Stimulated activated CD4-positive, alpha-beta T cell treated with anti-CD3 and anti-CD28 coated beads, TNF-alpha, amount 100 ng/mL, for 24 hours (primary cell): ENCODE data around the gene FES.
"Not testable (repeated sequence)": the region's sequence is repeated elsewhere in the genome, so short reads cannot be mapped to it uniquely, and the experiment has no call there.

ENCODE experiments used
- DNase-seq, 3 experiments: peaks; one replicate each; pipeline ENCODE4 v3.0.0-alpha.2; 2020; ENCODE audit warnings: low read depth in 3 of 3

FES gene

GRCh38 chr15:90860942-90861675 lies 23.2 kb upstream of the FES start:
- no peak for DNase-seq

DNA sequence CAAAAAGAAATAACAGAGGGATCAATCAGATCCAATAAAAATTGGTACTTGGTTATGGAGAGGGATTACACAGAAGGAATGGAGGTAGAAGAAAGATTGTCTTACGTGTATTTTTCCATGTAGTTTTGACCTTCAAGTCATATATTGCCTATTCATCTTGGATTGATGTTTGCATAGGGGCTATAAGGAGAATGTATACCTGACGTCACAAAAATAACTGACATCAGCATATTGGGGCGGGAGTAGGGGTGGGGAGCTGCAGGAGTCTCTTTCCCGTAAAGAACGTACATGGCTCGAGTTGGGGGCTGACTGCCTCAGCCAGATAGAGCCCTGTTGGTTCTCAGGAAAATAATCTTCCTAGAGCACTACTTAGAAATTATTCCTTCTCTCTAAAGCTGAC lies 21.8 kb upstream of the FES start:
- no peak for DNase-seq

DNA sequence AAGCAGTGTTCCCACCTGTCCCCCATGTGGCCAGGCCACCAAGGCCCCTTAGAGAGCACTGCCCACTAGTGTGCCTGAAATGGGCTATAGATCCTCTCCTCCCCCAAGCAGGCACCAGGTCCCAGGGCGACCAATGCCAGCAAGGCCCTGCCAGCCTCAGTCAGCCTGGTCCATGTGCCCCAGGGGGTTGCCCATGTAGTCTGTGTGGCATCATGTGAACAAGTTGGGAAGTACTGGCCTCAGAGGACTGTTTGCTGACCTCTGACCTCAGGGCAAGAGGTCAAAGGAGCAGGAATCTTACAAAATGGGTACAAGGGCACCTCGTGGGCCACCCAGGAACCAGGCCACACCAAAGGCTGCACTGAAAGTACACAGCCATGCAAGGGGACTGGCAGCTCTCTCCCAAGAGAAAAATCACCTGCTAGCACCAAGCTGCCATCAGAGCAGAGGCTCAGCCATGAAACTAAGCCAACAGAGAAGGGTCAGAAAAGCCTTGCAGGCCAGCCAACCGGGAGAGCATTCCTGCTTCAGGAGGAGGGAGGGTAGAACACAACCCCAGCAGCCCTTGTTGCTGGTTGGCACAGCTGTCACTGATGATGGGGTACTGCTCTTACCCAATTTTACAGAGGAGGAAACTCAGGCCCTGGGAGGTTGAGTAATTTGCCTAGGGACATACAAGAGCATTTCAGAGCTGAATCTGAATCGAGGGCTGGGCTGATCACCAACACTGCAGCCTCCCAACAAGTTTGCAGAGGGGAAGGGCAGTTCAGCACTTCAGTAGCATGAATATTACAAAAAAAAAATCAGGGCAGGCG lies 21.1 kb upstream of the FES start:
- no peak for DNase-seq

GRCh38 chr15:90863987-90864386 lies 20.3 kb upstream of the FES start:
- no peak for DNase-seq

DNA sequence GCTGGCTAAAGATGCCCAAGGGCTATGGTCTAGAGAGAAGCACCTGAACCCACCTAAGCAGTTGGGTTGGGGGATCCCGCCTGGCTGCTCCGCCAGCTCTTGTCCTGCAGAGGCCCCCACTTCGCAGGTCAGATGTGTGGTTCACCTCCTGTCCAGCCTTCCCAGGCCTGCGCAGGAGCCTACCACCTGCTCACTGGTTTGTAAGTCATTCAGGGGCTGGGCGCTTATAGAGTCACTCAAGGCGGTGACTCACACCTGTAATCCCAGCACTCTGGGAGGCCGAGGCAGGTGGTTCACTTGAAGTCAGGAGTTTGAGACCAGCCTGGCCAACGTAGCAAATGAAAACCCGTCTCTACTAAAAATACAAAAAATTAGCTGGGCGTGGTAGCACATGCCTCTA lies 19.8 kb upstream of the FES start:
- no peak for DNase-seq

GRCh38 chr15:90865702-90866101 lies 18.6 kb upstream of the FES start:
- no peak for DNase-seq

DNA sequence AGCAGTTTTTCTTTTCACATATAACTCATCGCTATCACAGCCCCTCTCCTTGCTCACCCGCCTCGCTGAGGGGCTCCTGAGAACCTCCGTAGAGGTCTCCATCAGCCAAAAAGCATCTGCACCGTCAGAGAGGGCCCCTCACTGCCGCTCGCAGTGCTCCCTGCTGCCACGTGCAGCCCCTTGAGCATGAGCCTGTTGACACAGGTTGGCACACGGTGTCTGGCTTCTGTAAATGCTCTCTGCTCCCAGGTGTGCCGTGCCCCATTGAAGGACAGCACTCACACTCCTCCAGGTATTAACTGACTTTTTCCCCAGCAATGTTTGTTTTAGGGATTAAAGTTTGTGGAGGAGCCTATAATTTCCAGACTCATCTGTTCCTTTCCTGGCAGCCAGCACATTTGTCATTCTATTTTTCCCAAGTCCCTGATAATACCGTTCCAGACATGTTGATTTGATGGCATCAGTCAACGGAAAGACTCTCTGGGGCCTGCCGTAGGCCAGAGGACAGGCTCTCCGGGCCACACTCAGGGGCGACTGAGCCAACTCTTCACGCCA lies 18.1 kb upstream of the FES start:
- no peak for DNase-seq

DNA sequence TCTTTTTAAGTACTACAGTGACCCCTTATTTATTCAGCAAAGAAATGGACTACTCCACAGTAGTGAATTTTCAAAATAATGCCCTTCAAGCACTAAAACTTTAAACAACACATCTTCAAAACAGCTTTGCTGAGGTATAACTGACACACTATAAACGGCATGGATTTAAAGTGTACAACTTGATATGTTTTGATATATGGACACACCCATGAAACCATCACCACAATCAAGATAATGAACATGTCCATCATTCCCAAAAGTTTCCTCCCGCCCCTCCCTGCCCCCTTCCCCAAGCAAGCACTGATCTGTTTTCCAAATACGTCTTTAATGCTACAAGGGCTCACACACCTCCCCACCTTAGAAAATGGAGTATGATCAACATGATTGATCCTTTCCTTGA lies 17.5 kb upstream of the FES start:
- DNase-seq = no peak

DNA sequence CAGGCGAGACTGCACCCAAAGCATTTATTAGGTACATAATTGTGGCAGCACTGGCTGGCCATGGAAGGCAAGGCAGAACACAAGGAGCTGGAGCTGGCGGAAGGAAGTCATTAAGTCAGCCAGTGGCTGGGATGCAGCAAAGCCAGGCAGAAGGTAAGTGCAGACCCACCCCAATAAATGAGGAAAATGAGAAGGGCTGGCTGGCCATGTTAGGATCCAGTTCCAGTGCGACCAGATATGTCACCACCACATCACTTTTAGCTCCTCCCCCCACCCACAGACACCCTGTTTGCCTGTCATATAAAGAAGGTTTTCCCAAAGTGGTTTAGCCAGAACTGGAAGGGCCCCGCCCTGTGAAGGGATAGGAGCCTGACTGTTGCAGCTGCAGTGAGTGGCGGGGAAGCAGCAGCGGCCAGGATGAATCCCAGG lies 16.0 kb upstream of the FES start, which contains the start of gene FURIN:
FURIN (plus strand) TSS at position 328 of the 429 bp plus-strand sequence. CDS start 7,153 bp downstream, outside the sequence.
- no peak for DNase-seq

- DNase-seq = no peak
These were observed 15.2 kb upstream of the FES start for GRCh38 chr15:90869140-90869541.

DNA sequence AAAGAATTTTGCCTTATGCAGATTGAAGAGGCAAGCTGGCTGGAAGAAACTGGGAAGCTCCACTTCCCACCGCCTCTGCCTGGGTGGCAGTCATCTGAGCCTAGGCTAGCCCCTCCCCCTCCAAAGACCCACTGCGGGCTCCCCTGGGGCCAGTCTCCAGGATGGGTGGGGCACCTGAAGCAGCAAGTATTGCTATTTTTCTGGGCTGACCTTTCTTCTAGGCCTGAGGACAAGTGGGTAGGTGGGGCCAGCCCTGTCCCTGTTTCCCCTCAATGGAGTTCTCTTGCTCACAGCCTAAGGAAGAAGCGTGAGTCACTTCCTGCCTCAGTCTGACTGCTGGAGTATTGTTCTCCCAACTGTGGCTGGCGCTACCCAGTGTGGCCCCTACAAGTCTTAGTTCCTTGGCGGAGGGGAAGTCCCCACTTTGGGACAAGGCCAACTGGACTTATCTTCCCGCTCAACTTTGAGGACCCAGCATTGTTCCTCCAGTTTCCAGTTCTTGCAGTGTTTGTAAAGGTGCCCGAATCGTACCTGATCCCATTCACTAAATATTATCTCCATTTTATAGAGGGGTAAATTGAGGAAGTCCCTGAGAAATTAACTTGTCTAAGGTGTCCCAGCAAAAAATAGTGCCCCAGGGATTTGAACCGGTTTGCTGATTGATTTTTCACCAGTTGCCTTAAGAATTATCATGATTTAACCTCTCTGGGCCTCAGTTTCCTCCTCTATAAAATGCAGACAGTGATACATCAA lies 14.5 kb upstream of the FES start:
- peak in 1 of 3 experiments; percentile 71 for DNase-seq

GRCh38 chr15:90870354-90871138 lies 13.8 kb upstream of the FES start:
- no peak for DNase-seq

DNA sequence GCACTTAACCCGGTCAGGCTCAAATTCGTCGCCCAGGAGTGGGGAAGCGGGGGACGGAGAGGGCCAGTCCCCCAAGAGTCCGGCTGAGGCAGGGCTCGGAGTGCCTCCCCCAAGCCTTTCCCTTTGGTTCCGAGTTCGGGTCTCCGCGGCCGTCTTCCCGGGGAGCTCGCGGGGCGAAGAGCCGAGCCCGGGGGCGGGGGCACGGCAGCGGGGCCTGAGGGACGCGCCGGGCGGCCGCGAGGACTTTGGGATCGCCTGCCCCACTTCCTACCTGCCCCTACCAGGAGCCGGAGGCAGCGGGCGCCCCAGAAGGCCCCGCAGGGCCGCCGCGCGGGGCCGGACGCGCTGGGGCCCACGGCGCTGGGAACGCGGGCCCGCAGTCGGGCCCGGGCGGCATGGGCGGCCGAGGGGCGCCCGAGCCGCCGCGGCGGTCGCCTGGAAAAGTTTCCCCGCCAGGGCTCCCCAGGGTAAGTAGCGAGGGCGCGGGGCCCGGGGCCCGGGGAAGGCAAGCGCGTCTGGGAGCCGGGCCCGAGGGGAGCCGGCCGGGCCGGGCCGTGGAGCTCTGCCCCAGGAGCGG lies 13.1 kb upstream of the FES start:
- DNase-seq = no peak

GRCh38 chr15:90871716-90872485 lies 12.4 kb upstream of the FES start:
- DNase-seq = no peak

DNA sequence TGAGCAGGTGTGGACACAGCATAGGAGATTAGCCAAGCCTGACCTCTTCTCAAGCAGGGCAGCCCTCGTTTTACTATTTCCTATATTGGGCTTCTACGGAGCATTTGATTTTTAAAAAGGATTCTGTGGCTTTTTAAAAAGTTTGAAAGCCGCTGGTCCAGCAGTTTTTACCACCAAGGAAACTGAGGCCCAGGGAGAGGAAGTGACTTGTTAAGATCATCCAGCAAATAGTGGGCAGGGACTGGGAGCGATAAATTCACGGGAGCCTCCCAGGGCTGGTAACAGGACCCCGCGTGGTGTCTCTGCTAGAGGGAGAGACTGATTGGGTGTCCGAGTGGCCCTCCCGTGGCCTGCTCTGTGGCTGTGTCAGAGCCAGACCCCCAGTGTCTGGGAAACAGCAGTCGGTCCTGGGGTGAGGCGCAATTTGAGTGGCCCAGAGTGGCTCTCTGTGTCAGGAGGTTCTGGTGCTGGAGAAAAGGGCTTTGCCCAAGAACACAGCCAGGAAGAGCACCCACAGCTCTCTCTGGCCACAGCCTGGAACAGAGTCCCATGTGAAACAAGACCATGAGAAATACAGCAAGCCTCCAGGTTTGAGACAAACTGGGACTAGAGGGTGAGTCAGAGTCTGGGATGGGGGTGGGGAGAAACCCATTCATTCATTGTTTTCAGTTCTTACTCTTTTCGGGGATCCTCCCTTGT lies 11.7 kb upstream of the FES start:
- peak in 2 of 3 experiments; percentile 54 for DNase-seq

- DNase-seq = no peak
These were observed 10.8 kb upstream of the FES start for GRCh38 chr15:90873488-90873997.

DNA sequence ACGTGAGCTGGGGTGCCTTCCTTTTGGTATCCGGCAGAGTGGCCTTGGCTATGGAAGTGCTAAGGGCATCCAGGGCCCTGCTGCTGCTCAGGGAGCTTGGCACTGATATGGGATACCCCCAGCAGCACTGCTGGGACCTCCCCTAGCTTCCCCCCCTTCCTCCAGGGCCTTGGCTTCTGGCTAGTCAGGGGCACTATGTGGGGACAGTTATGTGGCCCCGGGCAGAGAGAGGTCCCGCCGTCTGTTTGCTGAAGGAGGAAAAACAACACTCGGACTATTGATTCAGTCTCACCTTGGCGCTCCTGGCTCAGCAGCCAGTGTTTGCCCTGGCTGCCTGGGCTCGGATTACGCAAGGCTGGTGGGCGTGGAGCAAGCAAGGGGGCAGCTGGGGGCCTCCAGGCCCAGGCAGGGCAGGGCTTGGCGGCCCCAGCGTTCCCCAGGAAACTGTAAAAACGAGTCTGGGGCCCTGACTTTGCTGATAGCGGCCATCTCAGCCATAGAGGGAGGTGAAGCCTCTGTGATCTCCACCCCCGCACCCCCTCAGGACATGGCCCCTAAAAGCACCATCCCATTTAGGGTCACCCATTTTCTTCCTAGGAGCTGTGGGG lies 10.2 kb upstream of the FES start:
- DNase-seq = no peak

GRCh38 chr15:90874986-90875385 lies 9.3 kb upstream of the FES start:
- DNase-seq = not testable (repeated sequence)

DNA sequence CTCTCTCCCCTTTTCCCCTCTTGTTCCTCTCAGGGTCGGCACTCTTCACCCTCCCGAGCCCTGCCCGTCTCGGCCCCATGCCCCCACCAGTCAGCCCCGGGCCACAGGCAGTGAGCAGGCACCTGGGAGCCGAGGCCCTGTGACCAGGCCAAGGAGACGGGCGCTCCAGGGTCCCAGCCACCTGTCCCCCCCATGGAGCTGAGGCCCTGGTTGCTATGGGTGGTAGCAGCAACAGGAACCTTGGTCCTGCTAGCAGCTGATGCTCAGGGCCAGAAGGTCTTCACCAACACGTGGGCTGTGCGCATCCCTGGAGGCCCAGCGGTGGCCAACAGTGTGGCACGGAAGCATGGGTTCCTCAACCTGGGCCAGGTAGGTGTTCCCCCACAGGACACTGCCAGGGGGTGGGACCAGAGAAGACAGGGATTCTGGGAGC lies 8.7 kb upstream of the FES start:
- DNase-seq = no peak
